ENCODE data around the gene TVP23A.

The TVP23A gene

DNA sequence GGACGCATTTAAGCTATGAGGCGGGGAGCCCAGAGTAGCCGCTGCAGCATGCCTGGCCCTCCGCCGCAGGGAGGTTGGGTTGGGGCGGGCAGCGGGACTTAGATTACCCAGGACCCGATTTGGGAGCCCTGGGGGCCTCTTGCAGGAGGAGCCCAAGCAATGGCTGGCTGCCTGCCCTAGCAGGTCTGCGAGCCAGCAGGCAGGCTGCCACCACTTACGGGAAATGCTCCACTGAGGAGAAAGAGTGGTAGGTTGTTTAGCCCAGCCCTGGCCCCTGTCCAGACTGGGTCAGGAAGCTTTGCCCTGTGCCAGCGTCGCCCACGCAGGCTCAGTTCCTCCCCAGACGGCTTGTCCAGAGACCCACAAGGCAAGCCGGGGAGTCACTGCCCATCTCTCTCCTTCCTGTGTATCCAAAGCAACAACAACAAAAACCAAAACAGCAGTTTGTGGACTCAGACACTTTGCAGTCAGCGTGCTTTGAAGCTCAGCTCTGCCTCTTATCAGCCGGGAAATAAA lies 10.3 kb upstream of the TVP23A start:
- Mint-ChIP-seq H3K27ac (no peak overlapping the region), H3K36me3 (ENCODE audit: low read depth) (no peaks in the 10 kb centered on the region), H3K9me3 (no peaks in the 10 kb centered on the region), H3K4me3 (no peak overlapping the region), H3K4me1 (ENCODE audit: low read depth) (peaks cover 3% of the 10 kb centered on the region), H3K27me3 (peaks cover 3% of the 10 kb centered on the region)

GRCh38 chr16:10827691-10828341 lies 9.2 kb upstream of the TVP23A start:
- H3K4me1 Mint-ChIP-seq (ENCODE audit: low read depth): peaks cover 3% of the 10 kb centered on the region
- H3K9me3 Mint-ChIP-seq: no peaks in the 10 kb centered on the region
- H3K27me3 Mint-ChIP-seq: peaks cover 3% of the 10 kb centered on the region
- H3K27ac Mint-ChIP-seq: no peak overlapping the region
- no peak overlapping the region for H3K4me3 Mint-ChIP-seq
- no peaks in the 10 kb centered on the region for H3K36me3 Mint-ChIP-seq (ENCODE audit: low read depth)

DNA sequence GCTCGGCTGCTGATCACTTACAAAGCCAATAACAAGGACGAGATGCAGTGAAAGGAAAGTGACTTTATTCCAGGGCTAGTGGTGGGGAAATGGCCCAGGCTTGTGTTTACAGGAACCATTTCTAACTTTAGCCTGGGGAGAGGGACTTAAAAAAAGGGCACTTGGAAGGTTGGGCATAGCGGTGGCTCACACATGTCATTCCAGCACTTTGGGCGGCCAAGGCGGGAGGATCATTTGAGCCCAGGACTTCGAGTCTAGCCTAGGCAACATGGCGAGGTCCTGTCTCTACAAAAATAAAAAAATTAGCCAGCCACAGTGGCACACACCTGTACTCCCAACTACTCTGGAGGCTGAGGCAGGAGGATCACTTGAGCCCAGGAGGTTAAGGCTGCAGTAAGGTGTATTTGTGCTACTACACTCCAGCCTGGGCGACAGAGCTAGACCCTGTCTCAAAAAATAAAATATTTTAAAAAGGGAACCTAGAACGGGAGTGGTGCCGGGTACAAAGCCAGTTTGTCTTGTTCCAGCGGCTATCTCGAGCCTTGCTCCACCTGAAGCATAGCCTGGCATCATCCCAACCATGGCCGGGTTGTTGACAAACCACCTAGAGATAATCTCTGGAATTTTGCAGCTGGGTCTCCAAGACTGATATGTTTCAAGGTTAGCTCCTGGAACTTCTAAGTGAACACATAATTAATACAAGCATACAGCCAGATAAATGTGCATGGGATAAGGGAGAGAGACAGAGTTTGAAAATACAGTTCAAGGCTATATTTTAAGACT lies 5.7 kb upstream of the TVP23A start:
- Mint-ChIP-seq H3K4me1 (ENCODE audit: low read depth) (peaks cover 9% of the 10 kb centered on the region), H3K9me3 (no peaks in the 10 kb centered on the region), H3K4me3 (no peak overlapping the region), H3K36me3 (ENCODE audit: low read depth) (no peaks in the 10 kb centered on the region), H3K27me3 (peaks cover under 1% of the 10 kb centered on the region), H3K27ac (no peak overlapping the region)

GRCh38 chr16:10822702-10823101 lies 4.1 kb upstream of the TVP23A start:
- Mint-ChIP-seq H3K4me1 (ENCODE audit: low read depth) (peaks cover 6% of the 10 kb centered on the region), H3K9me3 (no peaks in the 10 kb centered on the region), H3K4me3 (no peak overlapping the region), H3K36me3 (ENCODE audit: low read depth) (no peaks in the 10 kb centered on the region), H3K27ac (no peak overlapping the region), H3K27me3 (peaks cover 3% of the 10 kb centered on the region)

DNA sequence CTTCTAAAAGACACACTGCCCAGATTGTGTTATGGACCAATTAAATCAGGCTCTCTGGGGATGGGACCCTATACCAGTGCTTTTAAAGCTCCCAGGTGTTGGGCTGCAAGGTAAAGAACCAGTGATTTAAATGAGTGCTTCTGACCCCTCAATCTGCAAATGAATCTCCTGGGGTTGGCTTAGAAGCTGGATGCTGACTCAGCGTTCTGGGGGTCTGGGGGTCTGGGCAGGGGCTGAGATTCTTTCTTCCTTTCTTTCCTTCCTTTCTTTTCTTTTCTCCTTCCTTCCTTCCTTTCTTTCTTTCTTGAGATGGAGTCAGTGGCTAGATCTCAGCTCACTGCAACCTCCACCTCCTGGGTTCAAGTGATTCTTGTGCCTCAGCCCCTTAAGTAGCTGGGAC lies 2.0 kb upstream of the TVP23A start:
- Mint-ChIP-seq H3K27me3 (peaks cover 6% of the 10 kb centered on the region), H3K4me3 (no peak overlapping the region), H3K4me1 (ENCODE audit: low read depth) (peaks cover 6% of the 10 kb centered on the region), H3K27ac (no peak overlapping the region), H3K9me3 (no peaks in the 10 kb centered on the region), H3K36me3 (ENCODE audit: low read depth) (no peaks in the 10 kb centered on the region)

- H3K27me3 Mint-ChIP-seq: peaks cover 6% of the 10 kb centered on the region
- H3K27ac Mint-ChIP-seq: no peak overlapping the region
- no peaks in the 10 kb centered on the region for H3K36me3 Mint-ChIP-seq (ENCODE audit: low read depth)
- H3K4me3 Mint-ChIP-seq: no peak overlapping the region
- H3K4me1 Mint-ChIP-seq (ENCODE audit: low read depth): peaks cover 14% of the 10 kb centered on the region
- no peaks in the 10 kb centered on the region for H3K9me3 Mint-ChIP-seq
Observed at GRCh38 chr16:10817514-10817913, 1.1 kb downstream of the TVP23A start.

DNA sequence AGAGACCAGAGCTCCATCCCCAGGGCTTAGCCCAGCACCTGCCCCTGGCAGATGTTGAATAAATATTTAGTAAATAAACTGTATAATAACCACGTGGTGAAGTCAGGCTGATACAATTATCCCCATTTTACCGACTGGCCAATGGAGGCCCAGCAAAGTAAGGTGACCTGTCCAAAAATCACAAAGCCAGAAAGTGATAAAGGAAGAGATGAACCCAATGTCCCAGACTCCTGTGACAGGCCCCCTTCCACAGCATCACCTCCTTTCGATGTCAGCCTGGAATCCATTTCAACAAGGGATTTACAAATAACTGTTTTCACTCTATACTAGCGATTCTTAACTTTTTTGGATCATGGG lies 5.5 kb downstream of the TVP23A start:
- Mint-ChIP-seq H3K9me3 (no peaks in the 10 kb centered on the region), H3K27me3 (peaks cover 6% of the 10 kb centered on the region), H3K4me1 (ENCODE audit: low read depth) (peaks cover 17% of the 10 kb centered on the region), H3K27ac (no peak overlapping the region), H3K4me3 (no peak overlapping the region), H3K36me3 (ENCODE audit: low read depth) (no peaks in the 10 kb centered on the region)

GRCh38 chr16:10812312-10813098 lies 6.1 kb downstream of the TVP23A start:
- Mint-ChIP-seq H3K27ac (peak overlapping the region; percentile 34), H3K9me3 (no peaks in the 10 kb centered on the region), H3K4me1 (ENCODE audit: low read depth) (peaks cover 17% of the 10 kb centered on the region), H3K36me3 (ENCODE audit: low read depth) (no peaks in the 10 kb centered on the region), H3K27me3 (peaks cover 4% of the 10 kb centered on the region), H3K4me3 (no peak overlapping the region)

DNA sequence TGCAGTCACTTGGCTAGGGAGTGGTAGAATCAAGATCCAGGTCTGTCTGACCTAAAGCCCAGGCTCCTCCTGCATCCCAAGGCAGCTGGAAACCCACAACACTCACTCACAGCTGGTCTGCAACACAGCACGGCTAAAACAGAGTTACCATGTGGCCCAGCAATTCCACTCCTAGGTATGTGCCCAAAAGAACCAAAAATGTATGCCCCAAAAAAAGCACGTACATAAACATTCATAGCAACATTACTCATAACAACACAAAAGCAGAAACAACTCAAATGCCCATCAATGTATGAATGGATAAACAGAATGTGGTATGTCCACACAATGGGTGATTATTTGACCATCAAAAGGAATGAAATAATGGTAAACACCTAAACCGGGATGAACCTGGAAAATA lies 8.9 kb downstream of the TVP23A start:
- Mint-ChIP-seq H3K4me3 (no peak overlapping the region), H3K27ac (no peak overlapping the region)

GRCh38 chr16:10808850-10809249 lies 9.7 kb downstream of the TVP23A start:
- Mint-ChIP-seq H3K4me1 (ENCODE audit: low read depth) (peaks cover 17% of the 10 kb centered on the region), H3K27me3 (peaks cover 8% of the 10 kb centered on the region), H3K4me3 (no peak overlapping the region), H3K36me3 (ENCODE audit: low read depth) (no peaks in the 10 kb centered on the region), H3K27ac (no peak overlapping the region), H3K9me3 (no peaks in the 10 kb centered on the region)

More for the DNA sequence above, 8.9 kb downstream of the TVP23A start:
- no peaks in the 10 kb centered on the region for H3K9me3 Mint-ChIP-seq
- H3K4me1 Mint-ChIP-seq (ENCODE audit: low read depth): peaks cover 17% of the 10 kb centered on the region
- H3K27me3 Mint-ChIP-seq: peaks cover 8% of the 10 kb centered on the region
- H3K36me3 Mint-ChIP-seq (ENCODE audit: low read depth): no peaks in the 10 kb centered on the region

DNA sequence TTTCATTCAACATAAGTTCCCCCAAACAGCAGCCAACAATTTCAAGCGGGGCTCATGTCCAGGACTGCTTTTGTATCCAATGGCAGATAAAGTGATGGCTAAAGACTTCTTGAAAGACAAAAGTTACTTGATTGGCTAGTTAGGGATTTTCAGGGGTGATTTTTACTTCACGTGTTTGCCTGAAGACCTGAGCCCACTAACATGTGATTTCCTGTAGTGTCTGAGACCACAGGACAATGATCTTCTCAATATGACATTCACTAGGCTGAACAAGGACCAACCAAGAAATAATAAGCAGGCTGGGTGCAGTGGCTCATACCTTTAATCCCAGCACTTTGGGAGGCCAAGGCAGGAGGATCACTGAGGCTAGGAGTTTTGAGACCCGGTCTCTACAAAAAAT lies 10.4 kb downstream of the TVP23A start:
- no peak overlapping the region for H3K4me3 Mint-ChIP-seq
- H3K4me1 Mint-ChIP-seq (ENCODE audit: low read depth): peaks cover 19% of the 10 kb centered on the region
- H3K27me3 Mint-ChIP-seq: peaks cover 8% of the 10 kb centered on the region
- H3K36me3 Mint-ChIP-seq (ENCODE audit: low read depth): no peaks in the 10 kb centered on the region
- H3K9me3 Mint-ChIP-seq: no peaks in the 10 kb centered on the region
- no peak overlapping the region for H3K27ac Mint-ChIP-seq

DNA sequence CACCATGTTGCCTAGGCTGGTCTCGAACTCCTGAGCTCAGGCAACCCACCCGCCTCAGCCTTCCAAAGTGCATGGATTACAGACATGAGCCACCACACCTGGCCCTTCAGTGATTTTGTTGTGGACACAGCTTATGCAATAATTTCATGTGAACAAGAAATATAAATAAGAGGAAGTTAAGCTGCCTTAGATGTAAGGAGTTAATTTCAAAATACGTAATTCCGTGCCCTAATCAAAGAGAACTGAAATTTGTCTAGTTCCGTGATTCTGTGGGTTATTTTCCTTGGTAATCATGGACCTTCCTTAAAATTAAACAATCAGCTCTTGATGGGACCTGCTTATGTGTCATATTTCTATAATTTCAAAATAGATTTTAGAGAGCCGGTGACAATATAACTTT lies 11.9 kb downstream of the TVP23A start:
- Mint-ChIP-seq H3K9me3 (no peaks in the 10 kb centered on the region), H3K4me1 (ENCODE audit: low read depth) (peaks cover 3% of the 10 kb centered on the region), H3K36me3 (ENCODE audit: low read depth) (no peaks in the 10 kb centered on the region), H3K27me3 (peaks cover 8% of the 10 kb centered on the region), H3K27ac (no peak overlapping the region), H3K4me3 (no peak overlapping the region)

DNA sequence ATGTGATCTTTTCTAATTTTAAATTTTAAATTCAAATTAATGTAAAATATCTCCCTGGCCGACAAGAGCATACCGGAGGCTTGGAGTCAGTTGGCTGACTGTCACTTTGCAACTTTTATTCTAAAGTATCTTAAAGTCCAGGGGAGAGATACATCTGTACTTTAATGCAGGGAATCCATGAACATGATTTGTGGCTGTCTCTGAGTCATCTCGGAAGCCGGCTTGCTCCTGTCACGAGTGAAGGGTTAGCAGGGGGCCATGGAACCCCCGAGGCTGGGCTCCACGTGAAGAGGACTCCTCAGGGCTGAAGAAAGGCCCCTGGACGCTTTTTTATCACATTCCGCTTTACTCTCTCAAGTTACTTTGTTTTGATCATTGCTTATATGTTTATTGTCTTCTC lies 13.3 kb downstream of the TVP23A start:
- Mint-ChIP-seq H3K4me1 (ENCODE audit: low read depth) (peaks cover 2% of the 10 kb centered on the region), H3K27me3 (peaks cover 8% of the 10 kb centered on the region), H3K36me3 (ENCODE audit: low read depth) (no peaks in the 10 kb centered on the region), H3K9me3 (no peaks in the 10 kb centered on the region), H3K27ac (peak overlapping the region; percentile 26), H3K4me3 (no peak overlapping the region)

DNA sequence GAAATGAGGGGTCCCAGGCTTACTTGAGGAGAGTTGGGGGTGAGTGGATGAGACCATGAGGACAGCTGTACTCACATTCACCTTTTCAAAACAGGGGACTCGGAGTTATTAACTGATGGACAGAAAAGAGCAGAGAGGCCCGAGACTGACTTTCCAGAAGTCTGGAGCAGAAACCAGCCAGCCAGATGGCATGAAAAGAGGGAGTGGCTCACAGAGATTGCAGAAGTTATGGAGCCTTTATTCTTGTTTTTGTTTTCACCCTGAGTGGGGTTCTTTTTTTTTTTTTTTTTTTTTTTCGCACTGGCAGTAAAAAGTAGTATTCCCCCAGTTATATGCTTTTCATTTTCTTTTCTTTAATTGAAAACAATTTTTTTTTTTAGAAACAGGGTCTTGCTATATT lies 18.9 kb downstream of the TVP23A start:
- H3K4me1 Mint-ChIP-seq (ENCODE audit: low read depth): peaks cover 2% of the 10 kb centered on the region

DNA sequence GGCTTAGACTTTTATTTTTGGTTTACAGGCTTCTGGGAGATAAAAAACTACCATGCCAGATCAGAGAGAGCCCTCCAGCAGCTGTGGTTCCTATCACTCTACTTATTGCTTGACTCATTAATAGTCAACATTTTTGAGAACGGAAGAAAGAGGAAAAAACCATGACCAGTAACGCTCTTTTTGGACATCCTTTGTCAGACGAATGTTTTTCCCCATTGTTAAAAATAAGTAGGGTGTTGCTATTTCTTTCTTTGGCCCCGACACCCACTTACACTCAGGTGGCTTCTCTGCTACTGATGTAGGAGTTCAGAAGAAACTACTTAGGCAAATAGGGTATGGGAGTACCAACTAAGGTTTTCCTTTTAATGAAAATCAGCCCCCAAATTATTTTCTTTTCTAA lies 27.5 kb downstream of the TVP23A start:
- Mint-ChIP-seq H3K4me1 (ENCODE audit: low read depth) (no peaks in the 10 kb centered on the region), H3K27me3 (peaks cover 4% of the 10 kb centered on the region), H3K9me3 (no peaks in the 10 kb centered on the region), H3K4me3 (no peak overlapping the region), H3K36me3 (ENCODE audit: low read depth) (no peaks in the 10 kb centered on the region), H3K27ac (no peak overlapping the region)

More for the DNA sequence above, 18.9 kb downstream of the TVP23A start:
- H3K27ac Mint-ChIP-seq: no peak overlapping the region
- H3K4me3 Mint-ChIP-seq: no peak overlapping the region
- H3K36me3 Mint-ChIP-seq (ENCODE audit: low read depth): no peaks in the 10 kb centered on the region
- no peaks in the 10 kb centered on the region for H3K9me3 Mint-ChIP-seq
- no peaks in the 10 kb centered on the region for H3K27me3 Mint-ChIP-seq

Measured in stimulated activated naive CD8-positive, alpha-beta T cell treated with anti-CD3 and anti-CD28 coated beads, Interleukin-15, Interleukin-2, amounts not matched to agents 100 ng/mL and 50 ng/mL, for 24 hours (primary cell).